DMS79 (cell line): ENCODE measurements around the gene SLBP.
"Not testable (repeated sequence)": the region's sequence is repeated elsewhere in the genome, so short reads cannot be mapped to it uniquely, and the experiment has no call there.

Experiments used
- DNase-seq: peaks from one replicate; lab custom pipeline; 2025; lab: John Stamatoyannopoulos, UW

Gene SLBP

GRCh38 chr4:1675802-1676137 is 36.3 kb downstream of the SLBP start:
- DNase-seq, result no peak

DNA sequence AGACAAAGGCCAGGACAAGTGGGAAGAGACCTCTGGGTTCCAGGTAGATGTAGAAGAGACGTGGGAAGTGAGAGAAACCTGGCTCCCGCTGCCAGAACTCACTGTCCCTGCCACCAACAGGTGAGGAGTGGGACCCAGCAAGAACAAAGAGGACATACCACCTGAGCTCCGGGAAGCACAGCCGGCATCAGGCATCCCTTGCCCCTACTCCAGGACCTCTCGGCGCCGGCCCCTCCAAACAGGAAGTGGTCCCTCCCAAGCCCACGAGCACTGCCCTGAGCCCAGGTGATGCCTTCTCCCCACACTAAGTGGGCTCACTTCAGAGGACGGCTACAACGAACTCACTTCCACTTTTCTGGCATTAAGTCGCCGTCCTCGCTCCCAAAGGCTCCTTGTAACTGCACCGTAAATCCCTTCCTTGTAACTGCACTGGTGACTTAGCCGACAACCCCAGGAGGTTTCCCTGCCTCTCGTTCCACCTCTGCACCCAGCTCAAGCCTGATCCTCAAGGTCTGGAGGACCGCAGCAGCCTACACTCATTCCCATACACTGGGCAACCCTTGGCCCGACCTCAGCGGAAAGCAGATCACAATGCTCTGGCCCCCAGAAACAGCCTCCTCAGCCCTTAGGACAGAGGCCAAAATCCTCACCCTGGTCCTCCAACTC is 36.9 kb downstream of the SLBP start:
- DNase-seq, result no peak

DNA sequence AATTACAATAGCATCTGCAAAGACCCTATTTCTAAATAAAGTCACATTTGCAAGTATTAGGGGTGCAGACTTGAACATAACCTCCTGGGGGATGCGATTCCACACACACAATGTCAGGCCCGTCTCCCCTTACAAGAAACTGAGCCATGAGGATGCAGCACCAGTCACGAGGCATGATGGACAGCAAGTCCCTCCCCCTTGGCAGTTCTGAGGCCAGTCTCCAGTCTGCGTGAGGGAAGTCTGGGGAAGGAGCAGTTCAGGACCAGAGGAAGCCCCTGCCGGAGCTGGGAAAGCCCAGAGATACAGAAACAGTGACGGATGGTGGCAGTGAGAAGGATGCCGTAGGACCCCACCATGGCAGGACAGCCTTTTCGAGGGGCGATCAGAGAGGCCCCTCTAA is 37.4 kb downstream of the SLBP start:
- DNase-seq, result no peak

DNA sequence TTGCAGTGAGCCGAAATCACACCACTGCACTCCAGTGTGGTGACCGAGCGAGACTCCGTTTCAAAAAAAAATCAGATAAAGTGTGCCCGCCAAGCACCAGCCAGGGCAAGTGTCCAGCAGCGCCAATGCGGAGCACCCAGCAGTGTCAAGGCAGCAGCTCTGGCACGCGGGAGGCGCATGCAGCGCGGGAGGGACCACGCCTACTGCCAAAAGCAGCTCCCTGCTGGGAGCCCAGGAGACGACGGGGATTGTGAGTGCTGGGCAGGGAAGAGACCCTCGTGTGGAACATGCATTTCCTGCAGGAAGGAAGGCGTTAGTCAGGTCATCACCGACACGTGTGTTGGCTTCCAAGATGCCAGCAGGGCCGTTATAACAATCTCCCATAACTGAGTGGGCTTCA is 38.4 kb downstream of the SLBP start:
- DNase-seq, result no peak

- DNase-seq, result not testable (repeated sequence)
Observed at GRCh38 chr4:1671011-1671410, 41.1 kb downstream of the SLBP start.

- DNase-seq, result no peak
Observed at GRCh38 chr4:1670279-1670678, 41.8 kb downstream of the SLBP start.

- no peak for DNase-seq
Observed at GRCh38 chr4:1669850-1670249, 42.3 kb downstream of the SLBP start.

- DNase-seq, result no peak
Observed at GRCh38 chr4:1669270-1669669, 42.8 kb downstream of the SLBP start.

DNA sequence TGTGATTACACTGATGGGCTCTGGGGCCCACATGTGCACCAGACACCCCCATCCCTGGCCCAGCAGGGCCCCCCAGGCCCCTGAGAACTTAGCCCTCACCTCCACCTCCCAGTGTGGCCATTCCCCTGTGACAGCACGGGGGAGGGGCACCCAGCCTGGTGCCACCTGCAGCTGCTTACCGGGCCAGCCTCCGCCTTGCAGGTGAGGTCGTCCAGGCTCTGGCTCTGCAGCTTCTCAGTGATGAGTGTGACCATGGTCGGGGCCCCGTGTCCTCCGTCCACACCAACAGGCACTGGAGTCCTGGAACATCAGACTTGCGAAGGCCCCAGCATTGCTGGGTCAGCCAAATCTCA is 43.7 kb downstream of the SLBP start:
- no peak for DNase-seq

DNA sequence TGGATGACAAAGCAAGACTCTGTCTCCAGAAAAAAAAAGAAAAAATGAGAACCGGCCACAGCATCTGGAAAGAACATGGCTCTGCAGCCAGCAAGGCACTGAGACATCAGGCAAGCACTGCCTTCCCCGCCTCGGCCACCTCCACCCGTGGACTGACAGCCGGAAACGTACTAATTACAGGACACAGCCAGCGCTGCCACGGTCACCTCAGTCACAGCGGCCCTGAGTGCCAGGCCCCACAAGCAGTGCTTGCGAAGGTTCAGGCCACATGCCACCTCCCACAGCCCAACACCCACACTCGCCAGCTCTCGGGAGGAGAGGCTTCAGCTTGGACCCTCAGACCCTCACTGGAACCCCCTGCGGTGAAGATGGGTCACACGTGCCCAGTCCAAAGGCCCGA is 44.8 kb downstream of the SLBP start:
- no peak for DNase-seq

GRCh38 chr4:1666391-1666790 is 45.7 kb downstream of the SLBP start:
- no peak for DNase-seq

- DNase-seq, result no peak
Observed at GRCh38 chr4:1664141-1664540, 48.0 kb downstream of the SLBP start.

GRCh38 chr4:1663549-1663948 is 48.6 kb downstream of the SLBP start:
- DNase-seq, result no peak

- no peak for DNase-seq
Observed at GRCh38 chr4:1661695-1662094, 50.4 kb downstream of the SLBP start.

DNA sequence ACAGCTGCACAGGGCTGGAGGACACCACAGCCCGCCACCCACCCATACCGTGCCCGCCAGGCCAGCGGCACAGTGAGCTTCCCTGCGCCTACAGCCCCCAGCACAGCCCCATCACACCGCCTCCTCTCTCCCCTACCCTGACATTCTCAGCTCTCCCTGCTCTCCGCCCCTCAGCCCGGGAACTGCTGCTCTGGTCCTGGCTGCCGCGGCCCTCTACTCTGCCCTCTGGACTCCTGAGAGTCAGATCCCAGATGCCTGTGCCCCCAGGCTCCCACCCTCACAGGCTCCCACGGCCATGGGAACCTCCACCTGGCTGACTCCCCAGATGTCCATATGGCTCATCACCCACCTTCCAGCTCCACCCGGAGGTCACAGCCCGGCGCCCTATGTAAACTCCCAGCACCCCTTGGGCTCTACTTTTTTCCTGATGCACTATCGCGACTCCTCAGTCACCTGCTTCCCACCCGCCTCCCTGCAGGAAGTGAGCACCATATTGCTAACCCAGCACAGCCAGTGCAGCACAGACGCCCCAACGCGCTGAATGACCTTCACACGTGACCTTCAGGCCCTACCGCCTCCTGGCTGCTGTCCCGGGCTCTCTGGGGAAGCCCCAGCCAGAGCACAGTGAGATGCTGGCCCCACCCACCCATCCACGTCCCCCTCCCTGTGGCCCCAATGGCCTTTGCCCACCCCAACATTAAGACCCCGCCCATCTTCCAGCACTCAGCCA is 51.0 kb downstream of the SLBP start:
- DNase-seq, result no peak

DNA sequence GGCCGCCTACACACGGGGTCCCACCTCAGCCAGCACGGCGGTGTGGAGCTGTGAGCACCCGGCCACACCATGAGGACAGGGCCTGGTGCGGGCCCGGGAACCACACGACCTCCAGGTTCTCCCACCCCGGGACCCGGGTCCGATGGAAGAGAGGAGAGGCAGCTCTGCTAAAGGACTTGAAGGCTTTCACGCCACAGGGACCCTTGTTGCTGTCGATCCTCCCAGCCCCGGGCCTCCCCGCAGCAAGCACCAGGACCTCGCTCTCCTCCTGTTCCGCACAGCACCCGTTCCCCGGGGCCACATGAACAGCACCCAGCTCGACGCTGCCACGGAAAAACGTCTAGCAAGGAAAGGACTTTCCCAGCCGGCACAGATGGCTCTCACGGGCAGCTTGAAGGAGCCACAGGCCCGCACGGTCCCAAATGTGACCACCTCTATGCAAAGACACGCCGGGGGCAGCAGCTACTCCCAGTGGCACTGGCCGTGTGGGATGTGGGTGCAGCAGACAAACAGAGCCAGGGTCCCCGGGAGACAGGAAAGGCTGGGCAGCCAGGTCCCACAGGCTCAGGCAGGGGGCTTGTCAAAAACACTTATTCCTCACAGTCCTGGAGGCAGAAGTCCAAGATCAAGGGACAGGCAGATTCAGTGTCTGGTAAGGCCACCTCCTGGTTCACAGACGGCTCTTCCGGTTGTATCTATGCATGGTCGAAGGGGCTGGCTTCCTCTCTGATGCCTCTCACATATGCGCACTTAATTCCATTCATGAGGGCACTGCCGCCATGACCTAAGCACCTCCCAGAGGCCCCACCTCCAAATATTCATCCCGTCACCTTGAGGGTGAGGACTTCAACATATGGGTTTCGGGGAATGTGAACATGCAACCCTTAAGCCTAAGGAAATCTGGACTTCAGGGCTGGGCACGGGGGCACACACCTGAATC is 52.7 kb downstream of the SLBP start:
- DNase-seq, result no peak

DNA sequence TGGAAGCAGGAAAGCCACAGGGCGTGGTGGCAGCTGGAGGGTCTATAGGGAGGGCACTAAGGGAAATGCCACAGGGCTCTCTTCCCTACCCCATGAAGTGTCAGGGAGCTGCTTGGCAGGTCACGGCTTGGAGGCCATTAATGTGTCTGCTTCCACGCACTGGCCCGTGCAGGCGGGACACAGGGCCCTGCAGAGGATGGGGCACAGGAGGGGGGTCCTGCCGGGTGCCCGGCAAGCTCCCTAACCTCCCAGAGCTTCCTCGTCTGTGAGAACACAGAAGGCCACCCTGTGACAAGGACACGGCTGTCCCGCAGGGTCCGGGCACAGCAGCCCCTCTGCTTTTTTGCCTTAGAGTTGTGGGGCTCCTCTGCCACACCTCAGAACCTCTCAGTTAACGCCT is 53.5 kb downstream of the SLBP start:
- DNase-seq, result no peak

- DNase-seq, result no peak
Observed at GRCh38 chr4:1658146-1658545, 54.0 kb downstream of the SLBP start.

DNA sequence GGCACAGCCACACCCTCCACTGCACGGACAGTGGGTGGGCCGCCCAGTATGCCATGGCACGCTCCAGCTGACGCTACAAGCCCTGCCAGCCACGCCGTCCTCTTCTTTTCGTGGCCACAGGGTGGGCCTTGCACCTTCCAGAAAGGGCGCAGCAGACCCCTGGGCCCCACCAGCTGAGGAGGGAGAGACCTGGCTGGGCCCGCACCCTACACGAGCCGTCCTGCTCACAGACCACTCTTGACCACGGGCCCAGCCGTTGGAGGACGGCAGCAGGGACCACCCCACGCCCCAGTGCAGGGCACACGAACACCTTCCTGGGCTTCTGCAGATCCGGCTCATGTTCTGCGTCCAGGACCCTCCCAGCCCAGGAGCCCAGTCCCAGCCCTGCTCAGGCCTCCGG is 55.1 kb downstream of the SLBP start:
- DNase-seq, result no peak

- no peak for DNase-seq
Observed at GRCh38 chr4:1656132-1656531, 56.0 kb downstream of the SLBP start.

- no peak for DNase-seq
Observed at GRCh38 chr4:1655676-1656075, 56.4 kb downstream of the SLBP start.

DNA sequence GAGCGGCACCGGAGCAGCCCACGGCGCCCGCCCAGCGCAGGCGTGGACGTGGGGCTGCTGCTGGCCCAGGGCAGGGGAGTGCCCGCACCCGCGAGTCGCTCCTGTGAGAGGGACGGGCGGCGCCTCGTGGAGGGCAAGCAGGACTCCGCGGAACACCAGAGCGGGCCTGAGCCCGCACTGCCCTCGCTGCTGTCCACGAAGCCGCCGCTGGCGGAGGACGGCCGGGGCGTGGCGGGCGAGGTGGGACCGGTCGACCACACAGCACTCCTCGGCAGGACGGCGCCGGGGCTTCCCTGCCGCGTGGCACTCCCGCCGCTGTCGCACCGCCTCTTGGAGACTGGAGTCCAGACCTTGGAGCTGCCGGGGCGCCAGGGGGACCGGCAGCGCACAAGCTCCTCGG is 57.0 kb downstream of the SLBP start:
- DNase-seq, result no peak
